CD4-positive, alpha-beta T cell treated with Interleukin-15 for 4 hours (primary cell): ENCODE data around the gene MARVELD1.
"Not testable (repeated sequence)": the region's sequence is repeated elsewhere in the genome, so short reads cannot be mapped to it uniquely, and the experiment has no call there.

ENCODE experiments used
- DNase-seq: peaks from one replicate; pipeline ENCODE4 v3.0.0-alpha.2; 2020; ENCODE audit warnings: low spot score

Gene MARVELD1

GRCh38 chr10:97713339-97713825 is at the start of gene MARVELD1:
TSS of gene MARVELD1 (plus strand) at chr10:97713730. CDS start at chr10:97713877, 147 bp downstream.
- no peak for DNase-seq

DNA sequence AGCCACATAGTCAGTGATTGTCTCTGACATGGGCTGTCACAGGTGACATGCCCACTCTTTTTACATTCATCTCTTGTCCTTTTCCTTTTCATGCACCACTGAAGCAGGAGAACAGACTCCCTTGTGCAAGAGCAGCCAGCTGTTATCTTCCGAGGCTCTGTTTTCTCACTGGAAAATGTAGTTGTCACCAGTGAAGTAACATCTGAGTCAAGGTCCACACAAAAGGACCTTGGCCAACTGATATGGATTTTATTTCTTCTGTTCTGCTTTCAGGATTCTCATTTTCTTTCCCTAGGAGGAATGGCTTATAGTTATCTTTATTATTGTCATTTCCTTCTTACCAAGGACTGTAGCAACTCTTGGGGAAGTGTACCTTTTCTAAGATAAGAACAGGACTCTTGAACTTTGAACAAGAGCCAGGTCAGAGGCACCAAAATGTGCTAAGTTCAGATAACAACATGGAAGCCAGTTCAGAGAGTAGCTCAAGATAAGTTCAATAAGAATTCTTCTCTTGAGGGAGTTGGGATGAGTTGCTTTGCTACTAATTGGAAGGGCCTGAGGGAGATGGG is 49.2 kb upstream of the MARVELD1 start:
- no peak for DNase-seq

DNA sequence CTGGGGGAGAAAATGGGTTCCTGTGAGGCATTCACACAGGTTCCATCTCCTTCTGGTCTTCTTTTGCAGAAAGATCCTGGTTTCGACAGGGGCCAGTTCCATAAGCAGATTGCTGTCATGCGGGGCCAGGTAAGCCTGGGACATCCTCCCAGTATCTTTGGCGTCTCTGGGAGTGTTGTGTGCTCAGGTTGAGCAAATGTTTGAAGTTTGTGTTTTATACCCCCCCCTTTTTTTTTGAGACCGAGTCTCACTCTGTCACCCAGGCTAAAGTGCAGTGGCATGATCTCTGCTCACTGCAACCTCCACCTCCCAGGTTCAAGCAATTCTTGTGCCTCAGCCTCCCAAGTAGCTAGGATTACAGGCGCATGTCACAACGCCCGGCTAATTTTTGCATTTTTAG is 46.5 kb upstream of the MARVELD1 start:
- no peak for DNase-seq

- no peak for DNase-seq
These were observed 46.1 kb upstream of the MARVELD1 start for GRCh38 chr10:97667463-97667862.

DNA sequence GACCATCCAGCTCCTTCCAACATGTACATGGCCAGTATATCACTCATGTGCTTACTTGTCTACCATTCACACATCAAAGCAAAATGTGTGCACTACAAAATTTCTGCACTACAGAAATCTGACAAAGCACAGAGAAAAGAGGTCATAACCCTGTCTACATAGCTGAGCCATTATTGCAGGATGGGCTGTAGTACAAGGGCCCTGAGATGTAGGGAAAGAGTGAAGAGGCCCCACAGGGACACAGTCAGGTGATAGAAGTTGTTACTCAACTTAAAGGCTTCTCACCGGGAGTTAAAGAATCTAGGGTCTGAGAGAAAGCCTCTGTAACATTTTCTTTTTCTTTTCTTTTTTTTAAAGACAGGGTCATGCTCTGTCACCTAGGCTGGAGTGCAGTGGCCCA is 44.0 kb upstream of the MARVELD1 start:
- DNase-seq: no peak

DNA sequence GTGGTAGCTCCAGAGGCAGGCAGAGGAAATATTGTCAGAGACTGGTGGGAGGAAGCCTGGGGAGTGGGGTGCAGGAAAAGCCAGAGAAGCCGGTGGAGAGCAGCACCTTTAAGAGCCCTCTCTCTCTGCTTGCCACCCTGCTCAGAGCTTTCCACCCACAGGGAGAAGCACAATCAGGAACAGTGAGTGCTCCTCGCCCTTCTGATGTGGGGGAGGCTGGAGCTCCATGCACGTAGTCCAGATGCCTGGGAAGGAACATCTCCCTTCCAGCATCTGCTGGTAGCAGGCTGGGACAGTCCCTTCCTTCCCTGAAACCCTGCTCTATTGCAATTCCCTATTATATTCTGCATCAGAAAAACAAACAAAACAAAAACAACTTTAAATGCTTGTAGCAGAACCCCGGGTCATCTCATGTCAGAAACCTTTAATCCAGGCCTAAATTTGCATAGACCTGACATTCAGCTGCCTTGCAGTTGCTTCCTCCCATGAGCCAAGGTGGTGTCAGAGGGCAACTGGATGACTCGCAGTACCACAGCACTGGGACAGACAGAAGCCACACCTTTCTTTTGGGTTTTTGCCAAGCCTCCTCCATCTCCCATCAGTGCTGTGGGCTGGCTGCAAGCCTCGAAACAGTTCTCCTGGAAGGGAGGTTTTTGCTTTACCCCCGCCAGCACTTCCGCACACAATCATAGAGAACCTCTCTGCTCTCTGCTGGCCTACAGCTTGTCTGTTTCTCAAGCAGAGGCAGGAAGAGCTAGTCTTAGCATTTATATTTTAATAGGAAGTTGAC is 39.6 kb upstream of the MARVELD1 start:
- DNase-seq: no peak

GRCh38 chr10:97675222-97675621 is 38.3 kb upstream of the MARVELD1 start:
- DNase-seq: no peak

DNA sequence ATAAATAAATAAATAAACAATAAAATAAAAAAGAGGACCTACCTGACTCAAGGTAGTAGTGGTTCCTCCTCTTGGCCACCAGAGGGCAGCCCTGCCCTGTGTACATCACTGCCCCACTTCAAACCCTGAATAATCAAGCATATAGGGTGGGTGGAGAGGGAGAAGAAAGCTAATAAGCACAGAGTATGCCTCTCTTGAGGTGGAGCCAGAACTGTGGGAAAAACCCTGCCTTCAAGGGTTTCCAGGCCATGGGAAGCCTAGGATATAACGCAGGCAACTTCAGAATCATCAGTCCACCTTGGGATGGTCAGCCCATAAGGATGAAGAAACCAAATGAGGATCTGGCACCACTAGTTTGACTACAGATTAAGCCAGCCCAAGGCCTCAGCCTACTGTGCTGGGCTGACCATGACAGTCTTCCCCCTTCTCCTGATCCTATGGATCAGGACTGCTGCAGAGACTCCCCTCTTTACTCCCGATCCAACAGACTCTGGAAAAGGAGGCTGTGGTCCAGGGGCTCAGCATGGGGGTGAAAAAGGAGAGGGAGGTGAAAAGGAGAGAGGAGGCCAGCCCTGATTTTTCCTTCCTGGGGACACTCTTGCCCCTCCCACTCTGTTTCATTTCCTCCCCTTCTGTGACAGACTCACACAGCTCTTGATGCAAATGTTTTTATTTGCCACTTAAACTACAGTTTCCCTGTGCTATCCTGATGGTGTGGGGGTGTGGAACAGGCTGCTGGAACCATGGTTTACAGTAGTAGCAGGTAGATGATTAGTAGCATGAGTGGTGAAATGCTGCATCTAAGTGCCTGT is 36.6 kb upstream of the MARVELD1 start:
- peak; percentile 45 for DNase-seq

DNA sequence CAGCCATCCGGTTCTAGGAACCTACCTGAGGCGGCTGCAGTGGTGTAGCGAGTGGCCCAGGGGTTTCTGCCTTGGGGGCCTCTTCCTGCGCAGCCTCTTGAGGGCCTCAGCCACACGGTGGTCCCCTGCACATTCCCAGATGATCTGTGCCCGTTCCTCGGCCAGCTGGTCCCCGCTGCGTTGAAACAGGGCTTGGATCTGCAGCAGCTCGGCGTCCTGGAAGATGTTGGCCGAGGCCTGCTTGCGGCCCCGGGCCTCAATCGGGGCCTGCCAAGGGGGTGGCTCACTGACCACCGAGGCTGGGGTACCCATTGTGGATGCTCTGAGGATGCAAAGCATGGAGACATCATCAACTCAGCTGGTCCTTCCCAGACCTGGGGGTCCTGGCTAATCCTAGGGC is 33.9 kb upstream of the MARVELD1 start:
- no peak for DNase-seq

DNA sequence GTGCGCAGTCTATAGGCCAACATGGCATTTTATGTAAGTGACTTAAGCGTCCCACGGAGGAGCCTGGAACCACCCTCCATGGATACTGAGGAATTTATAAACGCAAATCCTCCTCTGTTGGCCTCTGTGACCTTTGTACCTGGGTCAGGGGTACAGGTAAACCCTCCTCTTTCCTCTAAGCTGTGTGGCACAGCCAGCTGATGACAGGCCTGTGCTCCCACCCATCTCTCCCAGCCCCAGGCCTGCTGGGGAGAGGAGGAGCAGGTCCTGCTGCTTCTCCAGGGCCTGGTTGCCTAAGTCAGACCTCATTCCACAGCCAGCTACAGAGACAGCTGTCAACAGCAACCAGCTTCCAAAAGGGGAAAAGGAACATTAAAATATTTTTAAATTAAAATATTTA is 31.5 kb upstream of the MARVELD1 start:
- DNase-seq: no peak

DNA sequence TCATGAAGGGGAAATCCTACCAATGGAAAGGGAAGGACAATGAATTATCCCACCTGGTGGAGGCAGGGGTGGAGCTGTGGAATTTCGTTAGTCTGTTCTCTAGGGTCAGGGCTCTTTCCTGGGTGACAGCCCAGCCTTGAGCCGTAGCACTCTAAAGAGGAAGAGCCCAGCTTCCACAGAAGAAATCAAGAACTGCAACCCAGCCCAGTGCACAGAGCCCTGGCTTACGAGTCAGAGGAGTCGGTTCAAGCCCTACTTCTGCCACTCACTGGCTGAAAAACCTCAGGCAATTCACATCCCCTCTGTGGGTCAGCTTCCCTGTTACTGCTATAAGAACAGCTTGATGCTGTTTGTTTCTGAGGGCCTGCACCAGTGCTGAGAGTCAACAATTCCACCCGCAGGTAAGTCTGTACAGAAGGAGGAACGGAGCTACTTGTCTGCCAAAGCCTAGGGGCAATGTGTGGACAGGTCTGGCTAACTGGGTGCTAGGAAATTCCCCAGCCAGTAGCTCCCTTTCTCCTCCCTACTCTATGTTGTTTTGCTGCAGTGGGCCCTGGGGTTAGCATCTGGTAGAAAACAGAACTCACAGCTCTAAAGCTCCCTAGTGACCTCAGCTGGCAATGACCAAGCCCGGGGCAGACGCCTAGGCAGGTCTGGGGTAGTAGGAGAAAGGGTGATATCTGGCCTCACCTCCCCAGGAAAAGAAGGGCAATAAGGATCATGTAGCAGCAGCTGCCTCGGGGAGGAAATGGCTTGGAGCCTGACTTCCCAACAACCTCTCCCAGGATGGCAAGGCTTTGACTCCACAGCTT is 29.8 kb upstream of the MARVELD1 start:
- DNase-seq: no peak

DNA sequence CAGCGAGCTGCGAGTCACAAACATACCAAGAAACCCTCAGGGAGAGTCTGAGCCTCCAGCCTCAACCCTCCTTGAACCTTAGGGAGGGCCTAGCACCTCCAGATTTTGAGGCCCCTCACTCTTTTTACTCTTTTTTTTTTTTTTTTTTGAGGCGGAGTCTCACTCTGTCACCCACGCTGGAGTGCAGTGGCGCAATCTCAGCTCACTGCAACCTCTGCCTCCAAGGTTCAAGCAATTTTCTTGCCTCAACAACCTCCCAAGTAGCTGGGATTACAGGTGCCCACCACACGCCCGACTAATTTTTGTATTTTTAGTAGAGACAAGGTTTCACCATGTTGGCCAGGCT is 29.2 kb upstream of the MARVELD1 start:
- not testable (repeated sequence) for DNase-seq

DNA sequence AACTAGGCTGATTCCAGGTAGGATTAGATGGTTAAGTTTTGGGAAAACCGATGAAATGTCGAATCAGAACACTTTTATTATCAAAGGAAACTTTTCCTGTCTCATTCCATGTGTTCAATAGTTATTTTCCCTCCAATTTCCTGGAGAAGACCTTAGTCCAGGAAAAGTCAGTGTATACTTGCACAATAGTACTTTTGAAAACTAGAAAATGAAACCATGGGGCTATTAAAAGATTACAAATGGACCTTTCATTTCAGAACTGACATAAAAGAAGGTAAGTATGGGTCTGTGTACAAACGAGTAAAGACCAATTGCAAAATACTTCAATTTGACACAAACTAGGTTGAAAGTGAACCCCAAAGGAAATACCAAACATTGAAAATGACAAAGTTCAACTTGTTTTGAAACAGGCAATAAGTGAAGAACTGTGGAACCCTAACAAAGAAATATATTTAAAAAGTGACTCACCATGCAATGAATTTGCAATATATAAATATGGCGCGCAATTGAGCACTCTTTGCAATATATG is 28.6 kb upstream of the MARVELD1 start:
- DNase-seq: no peak

DNA sequence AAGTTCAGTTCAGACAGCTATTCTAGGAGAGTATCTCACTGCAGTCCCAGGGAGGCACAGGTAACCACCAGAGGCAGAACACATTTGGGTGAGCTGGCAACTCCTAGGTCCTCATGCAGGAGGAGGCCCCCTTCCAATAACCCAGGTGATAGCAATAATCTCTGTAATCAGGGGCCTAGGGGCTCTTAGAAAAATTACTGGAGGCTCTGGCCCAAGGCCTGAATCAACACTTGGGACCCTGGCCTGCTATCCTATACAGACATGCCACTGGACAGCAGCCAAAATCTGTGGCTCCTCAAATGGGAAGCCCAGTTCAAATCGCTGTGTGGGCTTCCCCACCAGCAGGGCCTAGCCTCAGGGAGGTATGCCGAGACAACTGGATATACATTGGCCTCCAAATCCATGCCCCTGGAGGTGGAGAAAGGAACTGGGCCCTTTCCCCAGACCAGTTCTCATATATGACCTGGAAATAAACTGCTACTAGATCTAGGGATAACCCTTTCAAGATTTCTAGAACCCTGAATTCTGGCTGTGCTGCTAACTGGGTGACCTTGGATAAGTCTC is 28.1 kb upstream of the MARVELD1 start:
- no peak for DNase-seq

GRCh38 chr10:97686301-97686961 is 27.1 kb upstream of the MARVELD1 start:
- DNase-seq: no peak

DNA sequence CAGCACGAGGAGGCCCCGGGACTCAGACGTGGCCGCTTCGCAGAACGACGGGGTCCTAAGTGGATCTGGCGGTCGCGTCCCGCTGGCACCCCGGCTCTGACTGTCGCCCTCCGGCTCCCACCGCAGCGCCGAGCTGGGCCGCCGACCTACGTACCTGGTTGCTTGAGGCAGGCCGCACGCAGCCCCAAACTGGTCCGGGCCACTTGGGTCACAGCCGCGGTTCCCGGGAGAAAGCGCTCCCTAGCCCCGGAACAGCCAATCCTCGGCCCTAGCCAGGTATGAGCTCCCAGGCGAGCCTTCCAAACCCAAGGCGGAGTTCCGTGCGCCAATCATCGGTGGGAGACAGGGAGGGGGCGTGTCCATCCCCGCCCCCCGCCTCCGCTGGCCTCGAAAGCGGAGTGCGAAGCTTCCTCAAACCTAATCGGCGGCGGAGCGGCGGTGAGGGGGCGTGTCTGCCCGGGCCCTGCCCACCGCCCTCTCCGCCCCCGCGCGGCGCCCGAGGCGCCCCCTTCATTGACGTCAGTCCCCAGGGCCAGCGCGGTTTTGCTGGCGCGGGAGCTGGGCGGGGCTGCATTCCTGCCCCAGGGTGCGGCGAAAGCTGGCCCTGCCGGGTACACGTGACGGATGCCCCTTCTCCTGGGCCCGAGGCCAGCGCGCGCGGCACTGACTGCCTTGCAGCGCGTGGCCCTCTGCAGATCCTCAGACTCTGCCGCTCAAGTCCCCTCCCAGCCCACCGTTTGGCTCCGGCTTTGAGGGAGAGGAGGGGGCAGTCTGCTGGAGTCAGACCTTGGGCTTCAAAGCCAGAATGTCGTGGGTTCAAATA is 26.4 kb upstream of the MARVELD1 start, which contains the start of gene AVPI1:
TSS of gene AVPI1 (minus strand) at position 280 of the 823 bp plus-strand sequence. CDS start 7,336 bp downstream, outside the sequence.
- DNase-seq: peak; percentile 93

- no peak for DNase-seq
These were observed 25.4 kb upstream of the MARVELD1 start for GRCh38 chr10:97687785-97688781.

DNA sequence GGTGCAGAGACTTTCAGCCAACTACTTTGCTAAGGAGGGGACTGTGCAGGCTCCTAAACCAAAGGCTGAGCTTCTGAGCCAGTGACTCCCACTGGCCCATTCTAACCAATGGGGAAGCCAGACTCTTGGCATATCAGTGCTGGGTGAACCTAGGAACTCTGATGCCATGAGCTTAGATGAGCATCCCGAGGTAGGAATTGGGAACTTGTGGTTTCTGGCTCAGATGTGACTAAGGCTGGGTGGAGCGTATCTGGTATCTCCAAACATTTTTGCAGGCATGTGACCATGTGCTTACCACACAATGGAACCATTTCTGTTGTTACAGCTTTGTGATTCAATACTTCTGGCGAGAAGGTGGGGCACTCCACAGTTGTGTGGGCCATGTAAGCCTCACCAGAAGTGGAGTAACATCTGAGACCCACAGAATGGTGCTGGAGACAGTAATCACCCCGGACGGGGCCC is 23.9 kb upstream of the MARVELD1 start:
- DNase-seq: no peak
